SK-N-SH (cell line): ENCODE measurements around the gene NELFB. TPM values are rescaled to one million over a fixed set of nuclear protein-coding genes. Genes with fewer than 3 reads are reported as not detected.

Experiments
- CTCF ChIA-PET: fragments of 300-600, 350-600 bp; formaldehyde crosslinking; extraction: SDS; loops from one replicate; lab custom pipeline; 2021; lab: Yijun Ruan, JAX
- POLR2A ChIA-PET: fragments of 350-600 bp; sonication (Branson Sonifier 250); formaldehyde crosslinking; extraction: SDS; loops from one replicate; lab custom pipeline; 2020; ENCODE audit warnings: antibody characterized with exemption, inconsistent platforms; lab: Yijun Ruan, JAX
- DNase-seq: peaks from one replicate; pipeline ENCODE4 v3.0.0; 2012
- H2AFZ ChIP-seq: fragments of 200-600 bp; sonication (generic); 2 replicates; pipeline ENCODE4 v1.8.1; 2016; ENCODE audit warnings: antibody characterized with exemption, mild to moderate bottlenecking, low read depth
- H3F3A ChIP-seq: fragments of 200-600 bp; sonication (generic); replicated peaks from 2 replicates; pipeline ENCODE3; 2016; ENCODE audit warnings: antibody characterized with exemption, mild to moderate bottlenecking; ENCODE audit not compliant: insufficient read depth
- H3K27ac ChIP-seq, 2 experiments: fragments of 200-500 bp in 1 of 2; fragments of 200-600 bp in 1 of 2; sonication (Bioruptor generic) in 1 of 2; sonication (generic), shearing (Covaris generic) in 1 of 2; 2 replicates each; pipeline versions ENCODE4 v1.5.1 to v1.6.1; 2014 to 2016; ENCODE audit warnings: low read depth in 2 of 2, inconsistent platforms in 1 of 2, low read length in 1 of 2, mild to moderate bottlenecking in 1 of 2, mixed read lengths in 1 of 2
- H3K27me3 ChIP-seq: fragments of 200-600 bp; sonication (generic), shearing (Covaris generic); 2 replicates; pipeline ENCODE4 v1.6.1; 2016; ENCODE audit warnings: mixed run types; ENCODE audit not compliant: insufficient read depth
- H3K36me3 ChIP-seq, 2 experiments: fragments of 200-500 bp in 1 of 2; fragments of 200-600 bp in 1 of 2; sonication (Bioruptor generic) in 1 of 2; sonication (generic) in 1 of 2; replicated peaks in 1 of 2; 2 replicates each; pipeline versions ENCODE3 to v1.5.1; 2014 to 2016; ENCODE audit warnings: low read length in 1 of 2, mild to moderate bottlenecking in 1 of 2; ENCODE audit not compliant: insufficient read depth in 2 of 2, control insufficient read depth in 1 of 2
- H3K4me1 ChIP-seq, 2 experiments: fragments of 200-500 bp in 1 of 2; fragments of 200-600 bp in 1 of 2; sonication (Bioruptor generic) in 1 of 2; sonication (generic), shearing (Covaris generic) in 1 of 2; 2 replicates each; pipeline versions ENCODE4 v1.5.1 to v1.6.1; 2014 to 2016; ENCODE audit warnings: low read depth in 1 of 2, low read length in 1 of 2, mixed run types in 1 of 2; ENCODE audit not compliant: insufficient read depth in 2 of 2, control insufficient read depth in 1 of 2
- H3K4me2 ChIP-seq: fragments of 200-600 bp; sonication (generic), shearing (Covaris generic); 2 replicates; pipeline ENCODE4 v1.6.1; 2017; ENCODE audit warnings: mixed run types
- H3K4me3 ChIP-seq, 2 experiments: fragments of 200-500 bp in 1 of 2; fragments of 200-600 bp in 1 of 2; sonication (Bioruptor generic) in 1 of 2; sonication (generic), shearing (Covaris generic) in 1 of 2; 2 replicates each; pipeline versions ENCODE4 v1.5.1 to v1.8.1; 2014 to 2016; ENCODE audit warnings: low read depth in 2 of 2, inconsistent platforms in 1 of 2, low read length in 1 of 2, mild to moderate bottlenecking in 1 of 2, mixed read lengths in 1 of 2, moderate library complexity in 1 of 2
- H3K79me2 ChIP-seq: fragments of 200-600 bp; sonication (generic); 2 replicates; pipeline ENCODE4 v1.8.1; 2017; ENCODE audit warnings: mild to moderate bottlenecking; ENCODE audit not compliant: insufficient read depth
- H3K9ac ChIP-seq: fragments of 200-600 bp; sonication (generic); 2 replicates; pipeline ENCODE4 v1.6.1; 2017; ENCODE audit warnings: mixed run types
- H3K9me2 ChIP-seq: fragments of 200-600 bp; sonication (generic); 2 replicates; pipeline ENCODE4 v1.6.1; 2017; ENCODE audit warnings: mixed run types
- H3K9me3 ChIP-seq: fragments of 200-600 bp; sonication (generic); 2 replicates; pipeline ENCODE4 v1.6.1; 2017; ENCODE audit warnings: mixed run types, mild to moderate bottlenecking, moderate library complexity
- H4K20me1 ChIP-seq: fragments of 200-600 bp; sonication (generic); 2 replicates; pipeline ENCODE4 v1.6.1; 2017; ENCODE audit warnings: mild to moderate bottlenecking, mixed run types; ENCODE audit not compliant: insufficient read depth
- CHD2 ChIP-seq: fragments of 150-350 bp; IDR thresholded peaks from 2 replicates; pipeline ENCODE4 v1.6.1; 2018; ENCODE audit warnings: low read length; ENCODE audit not compliant: partially characterized antibody
- CTCF ChIP-seq: fragments of 200-600 bp; sonication (generic); IDR thresholded peaks from 2 replicates; pipeline ENCODE4 v1.6.1; 2017; ENCODE audit warnings: antibody characterized with exemption, mild to moderate bottlenecking, moderate library complexity
- ELF1 ChIP-seq: IDR thresholded peaks from 2 replicates; pipeline ENCODE4 v1.4.0; 2012
- EP300 ChIP-seq, 2 experiments: IDR thresholded peaks; 2 replicates each; pipeline versions ENCODE4 v1.4.0 to v1.6.1; 2012; ENCODE audit warnings: borderline replicate concordance in 1 of 2, low read depth in 1 of 2, low read length in 1 of 2
- FOSL2 ChIP-seq: IDR thresholded peaks from 2 replicates; pipeline ENCODE4 v1.4.0; 2012; ENCODE audit warnings: low read depth, mild to moderate bottlenecking, moderate library complexity, borderline replicate concordance
- FOXJ3 ChIP-seq: sonication (generic); formaldehyde crosslinking; IDR thresholded peaks from 2 replicates; pipeline ENCODE4 v1.5.1; 2020; ENCODE audit warnings: mild to moderate bottlenecking, missing genetic modification reagents
- GABPA ChIP-seq: IDR thresholded peaks from 2 replicates; pipeline ENCODE4 v1.4.0; 2012; ENCODE audit warnings: low read depth, mild to moderate bottlenecking
- IRF3 ChIP-seq: fragments of 150-350 bp; IDR thresholded peaks from 2 replicates; pipeline ENCODE4 v1.6.1; 2016; ENCODE audit warnings: mild to moderate bottlenecking, low read depth, low read length
- JUND ChIP-seq: IDR thresholded peaks from 2 replicates; pipeline ENCODE4 v1.4.0; 2012
- NFIC ChIP-seq: IDR thresholded peaks from 2 replicates; pipeline ENCODE4 v1.4.0; 2012; ENCODE audit warnings: borderline replicate concordance
- PBX3 ChIP-seq: IDR thresholded peaks from 2 replicates; pipeline ENCODE4; 2012
- RAD21 ChIP-seq: IDR thresholded peaks from 2 replicates; pipeline ENCODE4 v1.6.1; 2012; ENCODE audit warnings: mild to moderate bottlenecking, low read length
- RCOR1 ChIP-seq: fragments of 150-350 bp; IDR thresholded peaks from 2 replicates; pipeline ENCODE4 v1.6.1; 2017; ENCODE audit warnings: antibody characterized with exemption, low read length
- RFX5 ChIP-seq: IDR thresholded peaks from 2 replicates; pipeline ENCODE4 v1.6.1; 2012; ENCODE audit warnings: mild to moderate bottlenecking, improper control_type of control experiment, low read length
- SMC3 ChIP-seq: IDR thresholded peaks from 2 replicates; pipeline ENCODE4 v1.6.1; 2012; ENCODE audit warnings: low read depth, low read length, improper control_type of control experiment
- TAF1 ChIP-seq: IDR thresholded peaks from 2 replicates; pipeline ENCODE4 v1.6.1; 2012; ENCODE audit warnings: low read depth, mild to moderate bottlenecking, low read length, moderate library complexity, borderline replicate concordance
- TCF12 ChIP-seq: IDR thresholded peaks from 2 replicates; pipeline ENCODE4 v1.4.0; 2012
- TEAD4 ChIP-seq: IDR thresholded peaks from 2 replicates; pipeline ENCODE4 v1.4.0; 2012; ENCODE audit warnings: mild to moderate bottlenecking, borderline replicate concordance; ENCODE audit not compliant: insufficient read depth
- USF2 ChIP-seq: fragments of 150-350 bp; IDR thresholded peaks from 2 replicates; pipeline ENCODE4 v1.6.1; 2017; ENCODE audit warnings: antibody characterized with exemption, low read length, low read depth, borderline replicate concordance
- YY1 ChIP-seq: IDR thresholded peaks from 2 replicates; pipeline ENCODE4 v1.4.0; 2012; ENCODE audit warnings: low read depth, mild to moderate bottlenecking
- WGBS: methylation state at CpG from one replicate; pipeline ENCODE4 v1.1.6; 2017; ENCODE audit warnings: low lambda C conversion rate; 5-methylcytosine and 5-hydroxymethylcytosine counted together
- polyA plus RNA-seq, 3 experiments: library from polyadenylated mRNA; depleted of rRNA; stranded (reverse); fragments of >200 nt; gene quantifications; 2 replicates each; pipeline ENCODE4 v1.2.3, GENCODE V29; 2012

The NELFB gene
- polyA plus RNA-seq, 1 of the 3 experiments (the other 2 are of a cell fraction), result 62.7 TPM

GRCh38 chr9:137221095-137221505, 34.0 kb upstream of the NELFB start:
- peaks cover 5 to 19% of the 10 kb centered on the region in 2 experiments; a peak in 1 of 4 replicates for H3K4me1 ChIP-seq
- H4K20me1 ChIP-seq, result no peaks in the 10 kb centered on the region
- no peak overlapping the region for H3K9ac ChIP-seq
- no peaks in the 10 kb centered on the region for H3K9me2 ChIP-seq
- CTCF ChIA-PET, result interaction anchor here (0.9 to 7.7 kb wide), 4 partner anchors 16 to 103 kb away, joined by 3 to 95 read pairs (median 3); no protein-coding TSS in a partner anchor
- H3K36me3 ChIP-seq, result peaks cover 0 to 1% of the 10 kb centered on the region in 2 experiments
- no peaks in the 10 kb centered on the region for H3K27me3 ChIP-seq
- H3K9me3 ChIP-seq, result no peaks in the 10 kb centered on the region
- H2AFZ ChIP-seq, result no peak overlapping the region
- no peak overlapping the region; a peak in 1 of 4 replicates for H3K27ac ChIP-seq
- peak overlapping the region; percentile 73; the same call in 1 of the 2 replicates for H3K4me2 ChIP-seq
- peak overlapping the region in 1 of 2 experiments; percentile 56; a peak in 2 of 4 replicates for H3K4me3 ChIP-seq
- DNase-seq, result no peak
- WGBS, result 76% methylated on average over 7 of the region's 14 CpGs
- H3F3A ChIP-seq, result peaks cover 4% of the 10 kb centered on the region
- TF ChIP-seq RFX5 (no peak), TAF1 (no peak), RCOR1 (no peak), TEAD4 (no peak), ELF1 (no peak), GABPA (no peak), EP300 (IDR thresholded peaks at IDR 0.05; ENCODE audit: borderline replicate concordance in 1 of 2, low read depth in 1 of 2, low read length in 1 of 2) (no peak), CTCF (no peak), FOSL2 (no peak), IRF3 (no peak), TCF12 (no peak), SMC3 (no peak), NFIC (no peak)
- TF ChIP-seq, all 33 proteins: peak for 0
- H3K79me2 ChIP-seq, result no peaks in the 10 kb centered on the region
- POLR2A ChIA-PET, result interaction anchor here (1.1 to 2.9 kb wide), 2 partner anchors 20 to 91 kb away, joined by 3 to 12 read pairs; no protein-coding TSS in a partner anchor

GRCh38 chr9:137221506-137222111, 33.5 kb upstream of the NELFB start:
- Histone ChIP-seq H3K4me2 (peak overlapping the region; percentile 73; the same call in 1 of the 2 replicates), H3K9me3 (no peaks in the 10 kb centered on the region), H4K20me1 (no peaks in the 10 kb centered on the region), H3K9me2 (no peaks in the 10 kb centered on the region), H3F3A (peaks cover 9% of the 10 kb centered on the region), H3K27ac (peak overlapping the region in 1 of 2 experiments; percentile 76; a peak in 2 of 4 replicates), H2AFZ (no peak overlapping the region), H3K79me2 (no peaks in the 10 kb centered on the region), H3K4me3 (peak overlapping the region; percentile 47 to 56; a peak in 3 of 4 replicates), H3K9ac (no peak overlapping the region), H3K36me3 (no peaks in the 10 kb centered on the region), H3K27me3 (no peaks in the 10 kb centered on the region), H3K4me1 (peaks cover 5 to 25% of the 10 kb centered on the region in 2 experiments; a peak in 1 of 4 replicates)
- CTCF ChIA-PET, result interaction anchor here (1.4 to 7.7 kb wide), 6 partner anchors 15 to 175 kb away, joined by 3 to 95 read pairs (median 4); partner anchors contain the start of genes NELFB and NPDC1
- 49% methylated on average over 6 of the region's 61 CpGs for WGBS
- DNase-seq, result peak; percentile 63
- POLR2A ChIA-PET, result interaction anchor here (1.8 to 2.9 kb wide), 2 partner anchors 33 to 92 kb away, joined by 6 to 12 read pairs; partner anchors contain the start of genes ANAPC2 and SSNA1
- TF ChIP-seq SMC3 (no peak), PBX3 (no peak), RCOR1 (no peak), CHD2 (no peak), TEAD4 (no peak), USF2 (no peak), TCF12 (no peak), JUND (no peak), RAD21 (no peak), EP300 (IDR thresholded peaks at IDR 0.05; ENCODE audit: borderline replicate concordance in 1 of 2, low read depth in 1 of 2, low read length in 1 of 2) (no peak), FOXJ3 (CRISPR knock-in tag) (no peak), YY1 (no peak), FOSL2 (no peak)
